K562 (cell line): ENCODE measurements around the gene SKAP1.

Source experiments
- CTCF ChIP-seq, 3 experiments: IDR thresholded peaks in 2 of 3; conservative IDR thresholded peaks in 1 of 3; 2 replicates each; pipeline ENCODE4 v1.5.1; 2011 to 2012; ENCODE audit warnings: low read length in 3 of 3, mild to moderate bottlenecking in 3 of 3, control low read depth in 2 of 3, improper control_type of control experiment in 1 of 3, inconsistent platforms in 1 of 3, low read depth in 1 of 3, mixed read lengths in 1 of 3, moderate library complexity in 1 of 3; ENCODE audit not compliant: insufficient read depth in 2 of 3
- GTF2F1 ChIP-seq: IDR thresholded peaks from 2 replicates; pipeline ENCODE4 v1.6.1; 2011; ENCODE audit warnings: low read depth, low read length, improper control_type of control experiment
- HDGF ChIP-seq: fragments of 450-650 bp; IDR thresholded peaks from 2 replicates; pipeline ENCODE4 v1.6.1; 2016
- NFE2 ChIP-seq: IDR thresholded peaks from 2 replicates; pipeline ENCODE4 v1.6.1; 2014; ENCODE audit warnings: antibody characterized with exemption, low read depth
- ZNF740 ChIP-seq, 3 experiments: fragments of 200-800 bp in 1 of 3; sonication (Bioruptor generic) in 1 of 3; sonication (generic) in 1 of 3; formaldehyde crosslinking in 1 of 3; IDR thresholded peaks; 2 replicates each; pipeline versions ENCODE4 v1.6.1 to v1.8.0; 2016 to 2022; ENCODE audit warnings: mild to moderate bottlenecking in 2 of 3, missing compliant biosample characterization in 2 of 3, missing genetic modification characterization in 2 of 3, missing genetic modification reagents in 1 of 3
- ZNF780A ChIP-seq: fragments of 250-450 bp; sonication (Bioruptor Pico); IDR thresholded peaks from 2 replicates; pipeline ENCODE4 v1.5.0; 2021; ENCODE audit warnings: mild to moderate bottlenecking
- TF ChIP-seq, protein P1 (sequence below), 2 experiments: fragments of 200-800 bp in 1 of 2; sonication (Bioruptor generic) in 1 of 2; sonication (generic) in 1 of 2; formaldehyde crosslinking in 1 of 2; IDR thresholded peaks in 1 of 2; conservative IDR thresholded peaks in 1 of 2; 2 replicates each; pipeline versions ENCODE4 v1.5.0 to v1.6.1; 2016 to 2020; ENCODE audit warnings: missing compliant biosample characterization in 1 of 2, missing genetic modification characterization in 1 of 2, missing genetic modification reagents in 1 of 2

DNA sequence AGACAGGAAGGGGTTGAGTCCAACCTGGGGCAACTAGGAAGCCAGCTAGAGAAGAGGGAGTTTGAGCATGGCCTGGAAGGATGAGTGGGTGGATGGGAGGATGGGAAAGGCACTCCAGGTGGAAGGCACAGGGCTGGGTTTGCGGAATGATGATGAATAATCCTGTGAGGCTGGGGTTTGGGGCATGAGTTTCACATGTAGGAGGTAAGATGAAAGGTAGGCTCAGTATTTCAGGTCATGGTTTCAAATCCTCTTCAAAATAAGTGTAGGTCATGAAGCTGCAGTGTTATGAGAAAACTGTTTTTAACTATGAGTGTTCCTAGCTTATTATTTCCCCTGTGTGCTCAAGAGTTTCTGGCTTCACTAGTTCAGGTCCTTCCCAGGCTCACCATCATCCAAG is 130.3 kb downstream of the SKAP1 start:
- TF ChIP-seq ZNF740 (CRISPR knock-in tag; IDR thresholded peaks at IDR 0.05) (no peak), ZNF740 (tag; IDR thresholded peaks at IDR 0.05) (no peak), HDGF (no peak), GTF2F1 (no peak), NFE2 (no peak), CTCF (IDR thresholded peaks at IDR 0.05 in 2 of 3, conservative IDR thresholded peaks at IDR 0.05 in 1 of 3; ENCODE audit: insufficient read depth in 2 of 3, low read depth in 1 of 3, low read length in 3 of 3) (no peak), ZNF780A (no peak)
- TF ChIP-seq, protein P1, sequence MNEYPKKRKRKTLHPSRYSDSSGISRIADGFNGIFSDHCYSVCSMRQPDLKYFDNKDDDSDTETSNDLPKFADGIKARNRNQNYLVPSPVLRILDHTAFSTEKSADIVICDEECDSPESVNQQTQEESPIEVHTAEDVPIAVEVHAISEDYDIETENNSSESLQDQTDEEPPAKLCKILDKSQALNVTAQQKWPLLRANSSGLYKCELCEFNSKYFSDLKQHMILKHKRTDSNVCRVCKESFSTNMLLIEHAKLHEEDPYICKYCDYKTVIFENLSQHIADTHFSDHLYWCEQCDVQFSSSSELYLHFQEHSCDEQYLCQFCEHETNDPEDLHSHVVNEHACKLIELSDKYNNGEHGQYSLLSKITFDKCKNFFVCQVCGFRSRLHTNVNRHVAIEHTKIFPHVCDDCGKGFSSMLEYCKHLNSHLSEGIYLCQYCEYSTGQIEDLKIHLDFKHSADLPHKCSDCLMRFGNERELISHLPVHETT (CRISPR knock-in tag; conservative IDR thresholded peaks at IDR 0.05 in 1 of 2, IDR thresholded peaks at IDR 0.05 in 1 of 2): no peak
